ENCODE measurements around the gene CHRNB4. TPM values are rescaled to one million over a fixed set of nuclear protein-coding genes. Genes with fewer than 3 reads are reported as not detected.

Gene CHRNB4
- total RNA-seq, 1 donor from 2014 or later, result not detected

DNA sequence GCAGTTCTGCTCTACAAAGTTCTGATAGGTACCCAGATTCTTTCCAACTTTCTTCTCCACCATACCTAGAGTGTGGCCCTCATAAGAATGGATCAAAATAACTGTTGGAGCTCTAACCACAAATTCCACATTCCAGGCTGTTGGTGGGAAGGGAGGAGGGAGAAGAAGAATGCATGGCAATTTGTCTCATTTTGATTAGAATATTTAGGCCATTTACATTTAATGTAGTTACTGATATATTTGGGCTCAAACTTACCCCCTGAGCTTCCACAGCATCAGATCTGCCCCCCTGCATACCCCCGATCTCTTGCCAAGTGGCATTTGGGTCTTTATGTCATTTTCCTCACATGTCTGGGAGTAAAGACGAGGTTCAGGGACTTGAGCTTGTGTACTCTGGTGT lies 7.7 kb downstream of the CHRNB4 start:
- no peak for DNase-seq (ENCODE audit: low read depth in 2 of 2)

DNA sequence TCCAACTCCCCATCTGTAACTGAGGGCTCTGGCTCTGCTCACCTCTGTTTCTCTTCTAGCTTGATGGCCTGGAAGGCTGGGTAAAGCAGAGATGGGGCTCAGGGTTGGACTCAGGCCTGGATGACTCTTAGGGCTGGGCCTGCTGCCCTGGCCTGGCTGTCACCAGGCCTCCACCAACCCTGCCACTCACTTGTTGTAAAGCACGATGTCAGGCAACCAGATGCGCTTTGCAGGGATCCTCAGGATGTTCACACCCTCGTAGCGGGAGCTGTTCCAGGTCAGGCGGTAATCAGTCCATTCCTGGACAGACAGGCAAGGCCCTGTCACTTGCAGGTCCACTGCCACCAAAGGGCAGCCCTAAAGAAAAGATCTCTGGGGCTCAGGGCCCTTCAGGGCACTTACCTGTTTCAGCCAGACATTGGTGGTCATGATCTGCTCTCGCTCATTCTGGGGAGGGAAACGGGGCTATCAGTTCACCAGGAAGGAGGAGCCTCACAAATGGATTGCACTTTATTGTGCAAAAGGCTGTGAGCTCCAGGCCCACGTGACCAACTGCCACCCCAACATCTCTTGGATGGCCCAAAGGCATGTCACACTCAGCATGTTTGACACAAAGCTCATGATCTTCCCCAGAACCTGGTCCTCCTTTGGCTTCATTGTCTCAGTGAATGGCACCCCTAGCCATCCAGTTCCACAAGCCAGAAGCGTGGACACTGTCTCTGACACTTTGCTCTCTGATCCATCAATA lies 9.9 kb downstream of the CHRNB4 start:
- no peak for DNase-seq (ENCODE audit: low read depth in 2 of 2)

DNA sequence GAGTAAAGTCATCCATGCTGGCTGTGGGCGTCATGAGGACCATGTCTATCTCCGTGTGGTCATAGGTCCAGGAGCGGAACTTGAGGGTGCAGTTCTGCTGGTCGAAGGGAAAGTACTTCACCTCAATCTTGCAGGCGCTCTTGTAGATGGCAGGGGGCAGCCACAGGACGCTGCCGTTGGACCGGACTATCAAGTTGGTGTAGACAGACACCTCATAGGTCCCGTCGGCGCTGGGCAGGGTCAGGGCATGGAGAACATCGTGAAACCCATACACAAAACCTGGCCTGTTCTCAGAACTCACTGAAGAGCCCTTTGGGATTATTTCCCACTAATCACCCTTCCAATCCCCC lies 11.3 kb downstream of the CHRNB4 start:
- DNase-seq (ENCODE audit: low read depth in 2 of 2), result no peak

DNA sequence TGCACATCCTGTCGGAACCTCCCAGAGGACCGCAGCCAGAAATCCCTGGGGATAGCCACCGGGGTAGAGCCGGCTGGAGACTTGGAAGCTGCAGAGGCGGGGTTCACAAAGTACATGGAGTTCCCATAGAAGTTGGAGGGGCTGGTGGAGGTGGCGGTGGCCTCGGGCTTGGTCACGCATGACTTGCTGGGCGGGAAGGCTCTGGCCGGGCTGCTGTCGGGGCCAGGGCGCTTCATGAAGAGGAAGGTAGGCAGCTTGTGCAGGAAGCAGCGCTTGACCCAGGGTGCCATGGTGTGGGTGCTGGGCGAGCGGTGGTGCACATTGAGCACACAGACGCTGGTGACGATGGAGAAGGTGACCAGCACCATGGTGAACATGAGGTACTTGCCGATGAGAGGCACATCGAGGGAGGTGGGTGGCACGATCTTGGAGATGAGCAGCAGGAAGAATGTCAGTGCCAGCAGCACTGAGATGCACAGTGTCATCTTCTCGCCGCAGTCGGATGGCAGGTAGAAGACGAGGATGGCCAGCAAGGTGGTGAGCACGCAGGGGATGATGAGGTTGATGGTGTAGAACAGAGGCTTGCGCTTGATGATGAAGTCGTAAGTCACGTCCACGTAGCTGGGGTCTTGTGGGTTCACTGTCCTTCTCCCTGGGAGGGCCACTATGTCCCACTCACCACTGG lies 11.8 kb downstream of the CHRNB4 start:
- DNase-seq (ENCODE audit: low read depth in 2 of 2), result no peak

DNA sequence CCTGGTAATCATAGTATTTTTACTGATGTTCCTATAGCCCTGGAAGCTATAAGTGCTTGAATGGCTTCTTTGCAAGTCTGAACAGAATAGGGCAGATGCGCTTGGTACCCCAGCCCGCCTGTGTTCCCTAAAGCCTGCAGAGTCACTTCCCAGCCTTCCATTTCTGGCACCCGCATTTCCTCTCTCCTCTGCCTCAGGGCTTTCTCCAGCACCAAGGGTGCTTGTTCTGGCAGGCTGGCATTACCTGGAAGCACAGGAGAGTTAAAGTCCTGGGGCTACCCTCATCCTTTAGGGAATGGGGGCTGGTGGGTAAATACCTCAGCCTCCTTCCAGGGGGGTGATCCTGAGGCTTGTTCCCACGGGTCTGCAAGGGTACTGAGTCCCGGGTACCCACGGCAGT lies 12.8 kb downstream of the CHRNB4 start:
- DNase-seq (ENCODE audit: low read depth in 2 of 2), result no peak

DNA sequence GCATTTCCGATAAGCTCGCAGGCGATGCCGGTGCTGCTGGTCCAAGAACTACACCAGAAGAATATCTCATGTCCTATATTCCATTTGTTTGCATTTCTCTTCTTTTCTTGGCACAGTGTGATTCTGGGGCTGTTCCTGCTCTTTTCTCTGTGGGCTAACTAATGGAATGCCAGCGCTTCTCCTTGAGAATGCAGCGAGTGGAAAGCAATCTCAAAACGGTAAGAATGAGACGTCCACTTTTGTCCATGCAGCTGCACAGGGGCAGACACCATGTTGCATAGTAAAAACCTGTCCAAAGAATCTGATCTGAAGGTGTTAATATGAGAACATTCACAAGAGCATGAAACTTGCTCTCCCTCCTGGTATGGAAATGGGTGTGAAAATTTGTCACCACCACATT lies 13.7 kb downstream of the CHRNB4 start:
- no peak for DNase-seq (ENCODE audit: low read depth in 2 of 2)

DNA sequence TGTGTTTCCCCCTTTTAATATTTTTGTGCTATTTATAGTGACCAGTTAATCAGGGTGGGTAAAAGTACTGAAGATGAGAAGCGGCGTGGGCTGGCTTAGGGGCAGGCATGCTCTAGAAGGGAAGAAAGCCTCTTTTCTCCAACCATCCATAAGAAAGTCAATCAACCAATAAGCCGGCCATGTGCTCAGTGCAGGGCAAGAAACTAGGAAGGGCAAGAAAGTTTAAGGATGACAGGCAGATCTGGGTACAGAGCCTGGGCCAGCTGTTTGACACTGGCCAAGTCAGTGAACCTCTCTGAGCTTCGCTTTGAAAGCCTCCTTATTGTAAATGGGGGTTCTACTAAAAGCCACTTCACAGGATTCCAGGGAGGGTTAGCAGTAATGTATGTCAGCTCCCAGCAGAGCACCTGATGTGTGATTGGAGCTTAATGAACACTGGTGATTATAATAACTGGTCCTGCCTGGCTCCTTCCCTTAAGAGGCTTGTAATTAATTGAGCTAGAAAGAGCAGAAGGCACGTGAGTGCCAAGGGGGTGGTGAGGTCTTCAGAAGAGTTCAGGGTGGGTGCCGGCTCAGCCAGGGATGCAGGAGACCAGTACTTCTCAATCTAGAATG lies 14.5 kb downstream of the CHRNB4 start:
- no peak for DNase-seq (ENCODE audit: low read depth in 2 of 2)

DNA sequence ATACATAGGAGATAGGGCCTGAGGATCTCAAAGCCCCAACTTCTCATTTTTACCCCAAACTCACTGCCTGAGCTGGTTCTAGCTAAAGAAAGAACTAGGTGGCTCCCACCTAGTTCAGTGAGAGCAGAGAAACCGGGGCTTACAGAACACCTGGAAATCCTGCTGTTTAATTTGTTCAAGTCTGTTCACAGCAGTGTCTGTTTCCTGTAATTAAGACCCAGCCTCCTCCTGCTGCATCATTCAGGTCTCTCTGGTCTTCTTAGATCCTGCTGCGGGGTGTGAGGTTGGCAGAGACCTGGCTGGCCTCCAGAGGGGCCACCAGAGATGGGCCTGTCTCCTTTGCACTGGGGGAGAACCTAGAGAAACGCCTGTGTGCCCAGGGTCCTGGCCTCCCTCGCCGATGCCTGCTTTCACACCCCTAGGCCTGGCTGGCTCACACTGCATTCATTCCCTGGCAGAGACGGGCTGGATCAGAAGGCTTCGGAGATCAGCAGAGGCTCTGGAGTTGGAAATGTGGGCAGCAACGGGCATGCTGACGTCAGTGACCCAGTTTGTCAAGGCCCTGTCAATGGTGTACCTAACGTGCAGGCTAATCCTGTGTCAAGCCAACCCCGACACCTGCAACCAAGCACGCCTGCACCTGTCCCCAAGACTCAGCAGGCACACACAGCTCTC lies 15.3 kb downstream of the CHRNB4 start:
- DNase-seq (ENCODE audit: low read depth in 2 of 2), result no peak

DNA sequence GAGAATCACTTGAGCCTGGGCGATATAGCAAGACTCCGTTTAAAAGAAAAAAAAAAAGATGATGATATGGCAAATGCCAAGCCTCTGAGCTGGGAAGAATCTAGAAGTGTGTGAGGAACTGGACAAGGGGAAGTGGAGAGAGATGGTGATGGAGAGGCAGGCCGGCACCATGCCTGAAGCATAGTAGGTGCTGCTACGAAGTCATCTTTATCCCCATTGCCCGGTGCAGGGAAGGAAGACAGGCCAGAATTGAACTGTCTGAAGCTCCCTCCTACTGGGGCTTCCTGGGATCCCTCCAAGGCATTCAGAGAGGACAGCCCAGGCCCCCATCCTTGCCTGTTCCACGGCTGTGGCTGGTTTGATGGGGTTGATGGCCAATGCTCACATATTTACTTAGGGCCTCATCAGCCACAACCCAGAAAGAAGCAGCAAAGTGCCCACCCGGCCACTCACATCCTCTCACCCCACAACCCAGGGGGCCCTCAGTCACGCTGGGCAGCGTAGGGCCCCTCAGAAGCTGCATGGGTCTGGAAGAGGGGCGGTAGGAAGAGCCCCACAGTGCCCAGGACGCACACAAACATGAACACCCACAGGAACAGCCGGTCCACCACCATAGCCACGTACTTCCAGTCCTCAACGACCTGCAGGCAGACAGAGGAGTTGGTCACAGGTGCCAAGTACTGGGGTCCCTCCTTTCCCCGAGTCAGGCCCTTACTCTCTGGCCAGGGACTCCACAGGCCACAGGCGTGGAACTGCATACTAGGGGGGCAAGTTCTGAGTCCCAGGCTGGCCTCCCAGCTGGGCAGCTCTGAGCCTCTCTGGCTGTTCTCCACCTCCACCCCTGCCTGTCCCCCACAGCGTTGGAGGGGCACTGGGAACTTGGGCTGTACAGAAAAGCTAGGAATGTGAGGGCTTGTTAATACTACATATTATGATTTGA lies 16.1 kb downstream of the CHRNB4 start:
- DNase-seq (ENCODE audit: low read depth in 2 of 2), result no peak

DNA sequence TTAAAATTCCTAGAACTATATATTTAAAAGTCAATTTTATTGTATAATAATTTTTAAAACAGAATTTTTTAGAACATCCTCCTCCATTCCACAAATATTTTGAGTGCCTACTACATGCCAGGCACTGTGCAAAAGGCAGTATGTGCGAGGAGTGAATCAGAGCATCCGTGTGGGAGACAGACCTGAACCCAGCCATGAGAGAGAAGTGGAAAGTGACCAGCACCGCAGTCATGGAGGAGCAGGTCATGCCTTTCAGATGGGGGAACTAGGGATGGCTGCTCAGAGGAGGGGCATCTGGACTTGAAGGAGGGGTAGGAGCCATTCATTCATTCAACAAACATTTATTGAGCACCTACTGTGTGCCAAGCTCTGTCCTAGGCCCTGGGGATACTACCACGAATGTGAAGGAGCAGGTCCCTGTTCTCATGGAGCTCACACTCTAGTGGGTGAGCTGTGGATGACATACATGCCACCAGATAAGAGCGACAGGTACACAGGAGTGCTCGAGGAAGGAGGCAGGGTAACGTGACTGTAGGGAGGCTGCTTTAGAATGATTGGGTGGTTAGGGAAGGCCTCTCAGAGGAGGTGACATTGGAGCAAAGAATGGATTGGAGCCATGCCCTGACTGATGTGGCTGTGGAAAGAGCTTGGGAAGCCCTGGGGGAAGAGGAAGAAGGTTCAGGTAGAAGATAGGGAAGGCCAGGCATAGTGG lies 17.1 kb downstream of the CHRNB4 start:
- DNase-seq (ENCODE audit: low read depth in 2 of 2), result no peak

DNA sequence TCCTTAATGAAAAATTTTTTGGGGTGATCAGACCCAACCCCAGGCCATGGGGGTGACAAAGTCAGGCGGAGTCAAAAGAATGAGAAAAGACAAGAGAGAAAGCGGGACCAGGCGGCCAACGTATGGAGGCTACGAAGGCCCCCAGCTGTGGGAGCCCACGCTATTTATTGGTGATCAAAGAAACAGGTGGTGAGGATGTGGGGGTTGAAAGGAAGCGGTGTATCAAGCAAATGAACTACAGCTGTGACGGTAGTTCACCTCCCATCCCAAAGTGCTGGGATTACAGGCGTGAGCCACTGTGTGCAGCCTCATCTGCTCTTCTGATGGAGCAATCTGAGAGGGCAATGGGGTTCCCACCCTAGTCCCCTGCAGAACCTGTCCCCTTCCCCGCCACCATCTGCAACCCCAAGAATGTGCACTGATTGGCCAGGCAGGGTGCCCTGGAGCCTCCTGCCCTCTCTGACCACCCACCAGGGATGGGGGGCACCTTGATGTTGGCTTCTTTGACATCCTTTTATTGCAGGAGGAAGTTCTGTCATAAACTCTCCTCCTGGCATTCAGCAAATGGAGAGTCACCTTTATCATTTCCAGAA lies 19.1 kb downstream of the CHRNB4 start:
- DNase-seq (ENCODE audit: low read depth in 2 of 2), result no peak

DNA sequence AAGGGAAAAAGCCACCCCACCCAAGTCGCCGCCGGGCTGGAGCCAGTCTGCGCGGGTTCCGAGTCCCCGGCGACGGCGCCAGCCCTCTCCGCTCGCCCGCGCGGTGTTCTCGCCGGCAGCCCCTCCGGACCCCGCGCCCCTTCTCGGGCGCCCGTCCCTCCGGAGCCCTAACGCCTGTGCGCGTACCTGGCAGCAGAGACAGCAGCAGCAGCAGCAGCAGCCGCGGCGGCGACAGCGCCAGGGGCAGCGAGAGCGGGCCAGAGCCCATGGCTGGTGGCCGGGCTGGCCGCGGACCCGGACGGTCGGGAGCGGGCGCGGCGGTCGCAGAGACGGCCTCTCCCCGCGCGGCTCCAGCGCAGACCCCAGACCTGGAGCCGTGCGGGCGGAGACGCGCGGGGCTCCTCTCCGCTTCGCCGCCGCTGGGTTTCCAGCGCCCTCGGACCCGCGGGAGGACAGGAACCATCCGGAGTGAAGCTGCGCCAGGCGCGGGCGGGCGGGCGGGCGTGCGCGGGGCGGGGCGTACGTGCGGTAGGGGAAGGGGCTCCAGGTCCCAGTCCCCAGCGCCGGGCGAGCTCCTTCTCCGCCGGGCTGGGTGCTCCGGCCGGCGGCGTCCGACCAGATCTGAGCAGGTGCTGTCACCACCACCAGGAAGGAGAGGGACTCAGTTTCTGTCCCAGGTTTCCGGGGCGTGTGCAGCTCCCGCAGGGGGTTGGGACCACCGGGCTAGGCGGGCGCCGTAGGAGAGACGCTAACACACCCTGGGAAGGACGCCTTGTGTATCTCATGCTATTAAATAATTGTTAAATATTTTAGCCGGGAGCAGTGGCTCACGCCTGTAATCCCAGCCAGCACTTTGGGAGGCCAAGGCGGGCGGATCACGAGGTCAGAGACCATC lies 20.2 kb downstream of the CHRNB4 start, which contains the start of gene CHRNA3:
Gene CHRNA3 (minus strand): TSS at position 470 of the 895 bp plus-strand sequence. CDS start 202 bp downstream, at position 268.
- peak in 1 of 2 donors; percentile 10 for DNase-seq (ENCODE audit: low read depth in 2 of 2)

DNA sequence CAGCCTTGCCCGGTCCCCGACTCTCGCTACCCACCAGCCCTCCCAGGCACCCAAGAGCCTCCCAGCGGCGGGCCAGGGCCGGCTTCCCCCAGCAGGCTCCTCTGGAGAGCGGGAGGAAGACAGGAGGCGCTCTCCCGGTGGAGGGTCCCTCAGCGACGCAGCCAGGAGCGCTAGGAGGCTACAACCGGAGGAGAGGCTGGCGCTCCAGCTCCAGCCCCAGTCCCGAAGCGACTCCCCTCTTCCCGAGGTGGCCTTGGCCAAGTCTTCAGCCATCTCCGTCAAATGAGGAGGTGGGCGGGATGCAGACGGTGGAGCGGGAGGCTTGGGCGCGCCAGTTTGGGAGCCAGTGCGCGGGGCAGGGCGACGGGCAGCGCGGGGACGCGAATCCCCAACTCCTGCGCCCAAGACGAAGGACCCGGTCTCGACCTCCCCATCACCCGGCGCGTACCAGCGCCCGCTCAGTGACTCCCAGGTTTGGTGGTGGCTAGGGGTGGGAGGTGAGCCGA lies 20.9 kb downstream of the CHRNB4 start:
- peak in 1 of 2 donors; percentile 28 for DNase-seq (ENCODE audit: low read depth in 2 of 2)

DNA sequence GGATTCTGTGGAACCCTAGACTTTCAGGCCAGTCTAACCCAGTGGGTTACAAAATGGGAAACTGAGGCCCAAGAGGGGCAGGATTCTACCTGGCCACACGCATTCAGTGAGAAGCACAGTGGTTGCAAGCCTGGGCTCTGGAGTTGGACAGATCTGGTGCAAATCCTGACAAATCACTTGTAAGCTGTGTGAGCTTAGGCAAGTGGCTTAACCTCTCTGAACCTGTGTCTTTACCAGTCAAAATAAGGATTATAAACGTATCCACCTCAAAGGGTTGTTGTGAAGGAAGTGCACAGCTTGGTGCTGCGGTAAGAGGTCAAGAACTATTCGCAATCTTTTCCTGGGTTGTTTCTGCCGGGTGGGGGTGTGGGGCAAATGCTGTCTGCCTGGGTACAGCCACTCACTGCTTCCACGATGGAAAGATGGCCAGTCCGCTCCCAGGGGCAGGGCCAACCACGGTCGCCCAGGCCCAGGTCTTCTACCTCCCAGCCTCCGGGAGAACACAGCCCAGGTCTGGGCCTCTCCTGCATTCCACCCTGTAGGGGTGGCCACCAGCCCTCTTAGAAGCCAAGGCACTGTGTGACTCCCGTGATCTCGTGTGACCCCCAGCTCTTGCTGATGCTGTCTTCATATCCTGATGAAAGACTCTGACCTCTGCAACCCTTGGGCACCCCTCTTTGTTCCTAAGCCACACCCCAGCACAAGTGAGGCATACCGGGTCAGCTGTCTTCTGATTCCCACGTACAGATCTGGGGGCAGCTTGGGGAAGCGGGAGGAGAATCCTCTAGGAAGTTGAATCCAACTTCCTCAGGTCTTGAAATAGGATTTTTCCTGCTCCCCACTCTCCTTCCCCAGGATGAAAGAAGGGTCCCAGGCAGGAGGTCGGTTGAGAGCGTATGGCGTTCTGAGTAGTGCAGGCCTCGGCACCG lies 21.7 kb downstream of the CHRNB4 start:
- no peak for DNase-seq (ENCODE audit: low read depth in 2 of 2)

DNA sequence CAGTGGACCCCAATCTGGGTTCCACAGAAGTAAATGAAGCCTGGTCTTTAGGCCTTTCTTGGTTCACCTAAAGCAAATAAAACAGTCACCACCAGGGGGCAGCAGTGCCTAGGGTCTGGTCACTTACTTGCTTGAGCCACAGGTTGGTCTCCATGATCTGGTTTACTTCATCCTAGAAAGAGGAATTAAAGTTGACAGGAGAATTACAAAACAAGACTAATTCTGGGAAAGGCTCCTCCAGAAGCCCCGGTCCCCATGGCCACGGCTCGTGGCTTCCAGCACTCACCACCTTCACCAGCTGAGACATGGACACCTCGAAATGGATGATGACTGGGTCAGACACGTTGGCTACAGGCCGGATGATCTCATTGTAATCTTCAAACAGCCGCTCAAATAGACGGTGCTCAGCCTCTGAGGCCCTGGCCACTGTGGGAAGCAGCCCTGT lies 22.5 kb downstream of the CHRNB4 start:
- peak; percentile 81 to 86 for DNase-seq (ENCODE audit: low read depth in 2 of 2)

DNA sequence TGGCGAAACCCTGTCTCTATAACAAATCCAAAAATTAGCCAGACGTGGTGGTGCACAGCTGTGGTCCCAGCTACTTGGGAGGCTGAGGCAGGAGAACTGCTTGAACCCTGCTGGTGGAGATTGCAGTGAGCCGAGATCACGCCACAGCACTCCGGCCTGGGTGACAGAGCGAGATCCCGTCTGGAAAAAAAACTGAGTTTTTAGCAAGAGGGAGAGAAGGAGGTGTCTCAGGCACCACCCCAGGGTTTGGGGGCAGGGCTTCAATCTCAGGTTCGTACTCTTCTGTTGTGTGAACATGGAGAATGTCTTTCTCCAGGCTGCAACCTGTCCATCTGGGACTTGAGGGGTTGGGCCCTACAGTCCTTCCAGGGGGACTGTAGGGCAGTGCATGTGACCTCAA lies 22.9 kb downstream of the CHRNB4 start:
- no peak for DNase-seq (ENCODE audit: low read depth in 2 of 2)

DNA sequence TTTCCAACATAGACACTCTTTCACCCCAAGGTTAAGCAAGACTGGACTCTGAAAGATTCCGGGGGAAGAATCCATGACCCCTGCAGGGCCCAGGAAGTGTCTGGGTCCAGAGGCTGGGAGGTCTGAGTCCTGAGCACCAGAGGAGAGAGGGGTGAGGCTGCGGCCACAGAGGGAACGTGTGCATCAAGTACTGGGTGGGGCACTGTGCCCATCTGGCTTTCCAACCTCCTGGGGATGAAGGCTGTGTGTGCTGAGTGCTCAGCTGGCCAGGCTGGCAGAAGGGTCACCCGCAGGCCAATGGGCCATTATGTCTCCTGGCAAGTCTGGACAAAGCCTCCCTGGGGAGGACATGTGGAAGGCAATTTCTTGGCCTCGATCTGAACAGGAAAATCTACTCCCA lies 23.5 kb downstream of the CHRNB4 start:
- DNase-seq (ENCODE audit: low read depth in 2 of 2), result no peak

DNA sequence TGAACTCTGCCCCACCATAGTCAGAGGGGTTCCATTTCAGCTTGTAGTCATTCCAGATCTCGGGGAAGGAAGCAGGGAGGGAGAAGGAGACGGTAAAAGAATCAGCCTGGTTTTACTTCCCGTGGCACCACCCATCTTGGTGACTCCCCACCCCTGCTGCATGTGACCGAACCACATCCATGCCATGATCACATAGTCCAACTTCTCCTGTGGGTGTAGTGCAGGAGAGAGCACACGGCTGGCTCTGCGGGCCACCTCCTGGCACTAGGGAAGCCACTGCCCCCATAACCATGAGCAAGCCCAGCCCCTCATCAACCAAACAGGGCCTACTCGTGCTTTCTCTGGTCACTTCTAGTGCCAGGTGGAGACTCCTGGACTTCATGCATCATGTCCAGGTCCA lies 23.9 kb downstream of the CHRNB4 start:
- DNase-seq (ENCODE audit: low read depth in 2 of 2), result no peak
